Ovary (tissue), 3 donors: Measurements from ENCODE around the gene CACNA2D3.

ENCODE experiments used
- EP300 ChIP-seq: sonication (generic); formaldehyde crosslinking; IDR thresholded peaks from one replicate; pipeline ENCODE4 v1.6.1; 2017; ENCODE audit warnings: antibody characterized with exemption
- POLR2A ChIP-seq: fragments of 450-650 bp; IDR thresholded peaks from one replicate; pipeline ENCODE4 v1.6.1; 2017; ENCODE audit warnings: antibody characterized with exemption, mild to moderate bottlenecking, moderate library complexity
- TF ChIP-seq, protein P1 (sequence below), 3 donors: fragments of 450-650 bp in 2 of 3; fragments of 200-600 bp in 1 of 3; IDR thresholded peaks; one replicate each; pipeline versions ENCODE4 v1.5.1 to v1.8.0; 2016 to 2022; ENCODE audit warnings: antibody characterized with exemption in 3 of 3, mild to moderate bottlenecking in 1 of 3
- donor health status: DM: no; HTN: no; CAD: no.

DNA sequence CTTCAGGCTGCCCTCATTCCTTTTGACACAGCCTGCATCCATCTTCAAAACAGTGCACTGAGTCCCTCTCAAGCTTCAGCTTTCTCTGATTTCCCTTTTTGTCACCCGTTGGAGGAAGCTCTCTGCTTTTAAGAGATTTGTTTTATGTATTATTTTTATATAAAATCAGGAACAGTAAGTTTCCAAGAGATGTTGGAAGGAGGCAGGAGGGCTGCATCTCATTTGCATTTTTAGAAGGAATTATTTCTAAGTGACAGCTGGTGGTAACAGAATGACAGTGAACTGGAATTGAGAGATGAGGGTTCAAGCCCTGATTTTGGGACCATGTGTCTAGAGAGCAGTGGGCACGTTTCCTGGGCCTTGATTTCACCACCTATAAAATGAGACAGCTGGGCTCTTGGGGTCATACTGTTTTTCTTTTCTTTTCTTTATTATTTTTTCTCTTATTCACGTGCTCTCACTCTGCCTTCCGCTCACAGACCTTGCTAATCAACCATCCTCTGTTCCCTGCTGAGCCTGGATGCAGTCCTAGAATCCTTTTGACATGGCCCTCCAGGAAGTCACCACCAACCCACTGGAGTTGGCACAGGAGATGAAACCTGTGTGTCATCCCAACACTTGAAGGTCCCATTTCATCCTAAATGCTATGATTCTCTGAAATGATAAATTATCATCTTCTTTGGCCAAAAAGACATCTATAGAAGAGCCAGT lies 148.6 kb downstream of the CACNA2D3 start:
- TF ChIP-seq, protein P1, sequence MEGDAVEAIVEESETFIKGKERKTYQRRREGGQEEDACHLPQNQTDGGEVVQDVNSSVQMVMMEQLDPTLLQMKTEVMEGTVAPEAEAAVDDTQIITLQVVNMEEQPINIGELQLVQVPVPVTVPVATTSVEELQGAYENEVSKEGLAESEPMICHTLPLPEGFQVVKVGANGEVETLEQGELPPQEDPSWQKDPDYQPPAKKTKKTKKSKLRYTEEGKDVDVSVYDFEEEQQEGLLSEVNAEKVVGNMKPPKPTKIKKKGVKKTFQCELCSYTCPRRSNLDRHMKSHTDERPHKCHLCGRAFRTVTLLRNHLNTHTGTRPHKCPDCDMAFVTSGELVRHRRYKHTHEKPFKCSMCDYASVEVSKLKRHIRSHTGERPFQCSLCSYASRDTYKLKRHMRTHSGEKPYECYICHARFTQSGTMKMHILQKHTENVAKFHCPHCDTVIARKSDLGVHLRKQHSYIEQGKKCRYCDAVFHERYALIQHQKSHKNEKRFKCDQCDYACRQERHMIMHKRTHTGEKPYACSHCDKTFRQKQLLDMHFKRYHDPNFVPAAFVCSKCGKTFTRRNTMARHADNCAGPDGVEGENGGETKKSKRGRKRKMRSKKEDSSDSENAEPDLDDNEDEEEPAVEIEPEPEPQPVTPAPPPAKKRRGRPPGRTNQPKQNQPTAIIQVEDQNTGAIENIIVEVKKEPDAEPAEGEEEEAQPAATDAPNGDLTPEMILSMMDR (IDR thresholded peaks at IDR 0.05) = no peak
- TF ChIP-seq POLR2A (no peak), EP300 (no peak)
